ENCODE measurements around the gene STRADA.

STRADA gene

GRCh38 chr17:63700528-63701455, 40.8 kb downstream of the STRADA start:
- DNase-seq = peak; percentile 66

DNA sequence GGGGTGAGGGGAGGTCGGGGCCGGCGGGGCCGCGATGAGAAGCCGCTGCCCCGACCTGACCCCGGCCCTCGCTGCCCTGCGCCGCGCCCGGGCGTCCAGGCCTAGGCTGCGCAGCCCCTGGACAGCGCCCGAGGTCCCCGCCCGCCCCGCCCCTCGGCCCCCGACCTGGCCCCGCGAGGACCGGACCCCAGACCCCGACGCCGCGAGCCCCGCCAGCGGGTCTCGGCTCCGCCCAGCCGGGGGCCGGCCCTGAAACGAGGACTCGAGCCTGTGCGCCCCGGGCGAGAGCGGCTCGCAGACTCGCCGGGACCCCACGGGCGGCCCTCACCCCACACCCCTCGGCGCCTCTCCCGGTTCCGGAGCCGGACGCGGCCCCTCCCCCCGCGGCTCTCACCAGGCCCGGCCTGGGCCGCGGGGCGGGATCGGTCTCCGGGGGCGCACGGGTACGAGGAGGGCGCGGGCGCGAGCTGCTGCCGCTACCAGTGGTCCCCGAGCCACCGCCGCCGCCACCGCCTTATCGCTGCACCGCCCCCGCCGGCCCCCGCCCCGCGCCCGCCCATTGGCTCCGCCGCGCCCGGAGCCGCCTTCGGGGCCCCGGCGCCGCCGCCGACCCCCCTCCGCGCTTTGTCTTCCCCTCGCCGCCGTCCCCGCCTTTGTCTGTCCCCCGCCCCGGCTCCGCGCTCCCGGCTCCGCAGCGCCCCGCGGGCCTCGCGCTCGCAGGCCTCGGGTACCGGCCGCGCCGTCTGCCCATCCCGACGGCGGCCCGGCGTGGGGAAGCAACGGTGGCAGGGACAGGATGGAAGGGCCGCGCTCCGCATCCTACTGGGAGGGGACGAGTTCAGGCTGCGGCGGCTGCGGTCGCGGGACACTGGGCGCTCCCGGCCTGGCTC, 41.7 kb downstream of the STRADA start, which contains the start of gene LIMD2:
TSS of gene LIMD2 (minus strand) at position 488 of the 890 bp plus-strand sequence. CDS start 827 bp downstream, outside the sequence.
- peak; percentile 83 for DNase-seq

DNA sequence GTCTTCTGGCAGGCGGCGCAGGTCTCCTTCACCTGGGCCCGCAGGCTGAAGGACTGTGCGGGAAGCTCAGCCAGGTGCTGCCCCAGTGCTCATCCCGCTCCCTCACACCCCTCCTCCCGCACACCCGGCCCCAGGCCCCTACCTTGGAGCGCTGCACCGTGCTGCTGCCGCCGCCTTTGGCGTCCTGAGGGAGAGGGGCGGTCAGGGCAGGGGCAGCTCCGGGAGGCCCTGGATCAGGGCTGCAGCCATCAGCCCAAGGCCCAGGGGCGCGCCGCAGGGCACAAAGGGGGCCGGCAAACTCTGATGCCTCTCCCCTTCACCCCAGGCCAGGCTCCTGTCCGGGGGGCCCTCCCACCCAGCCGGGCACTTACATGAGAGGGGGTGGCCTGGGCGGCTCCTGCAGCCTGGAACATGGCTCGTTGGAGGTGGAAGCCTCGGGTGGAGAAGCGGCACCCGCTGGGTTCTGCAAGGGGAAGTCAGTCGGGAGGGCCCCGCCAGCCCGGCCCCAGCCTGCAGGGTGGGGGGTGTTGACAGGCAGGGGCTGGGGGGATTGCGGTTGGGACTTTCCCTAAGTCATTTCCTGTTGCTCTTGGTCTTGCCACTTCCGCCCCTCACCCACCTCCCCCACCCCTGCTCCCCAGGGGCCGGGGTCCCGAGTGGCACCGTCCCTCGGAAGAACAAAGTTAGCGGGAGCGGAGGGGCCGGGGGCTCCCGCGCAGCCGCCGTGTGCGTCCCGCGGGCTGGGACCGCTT, 42.5 kb downstream of the STRADA start:
- DNase-seq = peak; percentile 92

GRCh38 chr17:63698381-63698885, 43.2 kb downstream of the STRADA start:
- DNase-seq = peak; percentile 36

GRCh38 chr17:63697341-63698286, 44.0 kb downstream of the STRADA start:
- DNase-seq = peak; percentile 89

DNA sequence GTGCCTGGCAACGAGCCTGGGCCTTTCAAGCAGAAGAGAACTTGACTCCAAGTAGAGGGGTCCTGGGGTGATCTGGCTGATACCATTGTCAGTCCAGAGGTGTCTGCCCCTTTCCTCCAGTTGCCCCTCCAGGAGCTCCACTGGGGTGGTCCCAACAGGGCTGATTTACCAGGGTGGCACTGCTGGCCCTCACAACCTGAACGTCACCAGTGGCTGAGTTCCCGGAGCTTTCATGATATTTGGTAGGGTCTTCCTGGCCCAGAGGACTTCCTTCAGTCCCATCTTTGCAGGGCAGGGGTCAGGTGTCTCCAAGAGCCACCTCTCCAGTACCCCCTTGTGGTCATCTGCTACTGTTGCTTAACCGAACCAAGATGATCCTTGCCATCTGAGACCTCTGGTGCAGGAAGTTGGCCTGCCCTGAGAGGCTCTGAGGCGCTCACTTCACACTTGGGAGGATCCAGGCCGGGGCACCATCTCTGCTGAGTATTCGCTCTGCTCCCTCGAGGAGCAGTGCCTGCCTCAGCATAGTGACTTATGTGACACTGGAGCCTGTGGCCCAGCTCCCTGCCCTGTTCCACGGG, 45.1 kb downstream of the STRADA start:
- DNase-seq = peak; percentile 61

DNA sequence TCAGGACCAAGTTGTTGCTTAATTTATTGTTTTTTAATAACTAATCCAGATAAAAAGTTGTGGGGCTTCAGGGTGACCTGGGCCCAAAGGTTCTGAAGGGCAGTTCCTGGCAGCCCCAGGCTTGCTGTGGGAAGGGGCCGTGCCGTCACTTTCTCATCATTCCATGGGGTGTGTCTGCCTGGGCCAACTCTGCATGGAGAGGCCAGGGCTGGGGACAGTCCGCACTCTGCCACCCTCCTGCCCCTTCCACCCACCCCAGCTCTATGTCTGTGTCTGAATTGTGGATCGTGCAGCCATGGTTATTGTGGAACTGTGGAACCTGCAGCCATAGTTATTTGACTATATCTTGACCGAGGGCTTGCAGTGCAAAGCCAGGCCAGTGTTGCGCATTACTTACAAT, 45.7 kb downstream of the STRADA start:
- DNase-seq = no peak

DNA sequence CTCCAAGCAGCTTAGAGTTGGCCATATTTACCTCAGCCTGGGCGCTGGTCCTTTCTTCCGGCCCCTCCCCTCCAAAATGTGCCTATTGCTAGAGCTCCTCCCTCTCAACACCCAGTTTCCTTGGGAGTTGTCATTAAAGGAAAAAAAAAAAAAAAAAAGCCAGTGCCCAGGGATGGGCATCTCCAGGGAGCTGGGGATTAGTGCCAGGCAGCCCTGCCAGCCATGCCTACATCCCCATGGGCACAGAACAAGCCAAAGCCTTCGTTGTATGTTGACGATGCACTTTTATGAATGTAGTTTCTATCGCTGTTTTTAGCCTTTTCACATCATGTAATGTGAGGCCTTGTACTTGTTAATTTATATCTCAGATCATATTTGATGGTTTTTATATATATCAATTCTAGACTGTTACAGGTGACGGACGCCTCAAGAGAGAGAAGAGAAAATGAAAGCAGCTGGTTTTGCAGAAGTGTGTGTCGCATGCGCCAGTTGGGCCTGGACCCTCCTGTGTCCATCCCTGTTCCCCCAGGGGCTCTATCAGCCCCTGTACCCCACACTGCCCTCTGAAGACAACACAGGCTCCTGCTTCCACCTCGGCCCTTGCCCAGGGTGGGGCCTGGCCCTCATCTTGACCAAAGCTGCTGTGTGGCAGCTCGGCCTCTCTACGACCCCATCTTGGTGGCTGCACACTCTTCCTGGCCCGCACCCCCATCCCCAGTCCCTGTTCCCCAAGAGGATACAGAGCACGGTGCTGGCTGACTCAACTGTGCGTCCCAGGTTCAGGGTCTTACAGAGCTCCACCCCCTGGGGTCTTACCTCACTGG, 46.4 kb downstream of the STRADA start:
- no peak for DNase-seq

DNA sequence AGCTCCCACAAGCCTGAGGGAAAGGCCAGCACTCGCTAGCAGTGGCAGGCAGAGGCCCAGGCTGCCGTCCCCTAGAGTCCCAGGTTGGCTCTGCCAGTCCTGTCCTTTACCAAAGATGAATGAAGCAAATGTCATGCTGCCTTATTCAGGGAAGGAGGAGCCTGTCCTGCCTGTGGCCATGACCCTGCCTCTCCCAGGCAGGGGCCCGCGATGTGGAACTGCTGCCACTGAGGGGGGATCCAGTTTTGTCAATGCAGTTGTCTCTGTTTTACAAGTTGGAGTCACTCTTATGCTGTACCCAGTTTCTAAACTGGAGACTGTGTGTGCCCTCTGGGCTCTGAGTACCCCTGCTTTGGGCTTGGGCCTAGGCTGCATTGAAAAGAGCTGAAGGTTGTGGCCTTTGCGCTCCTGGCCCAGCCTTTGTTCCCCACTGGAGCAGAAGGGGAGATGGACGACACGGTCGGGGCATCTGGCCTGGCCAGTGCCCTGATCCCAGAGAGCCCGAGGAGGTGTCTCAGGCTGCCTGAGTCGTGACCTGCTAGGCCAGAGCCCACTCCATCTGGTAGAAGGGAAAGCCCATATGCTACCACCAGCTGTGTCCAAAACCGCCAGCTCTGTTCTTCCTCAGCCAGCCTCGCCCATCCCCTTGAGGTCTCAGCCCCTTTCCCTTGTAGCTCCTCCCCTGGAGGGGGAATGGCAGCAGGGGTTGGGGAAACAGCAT, 47.2 kb downstream of the STRADA start:
- no peak for DNase-seq

- DNase-seq = no peak
Observed at GRCh38 chr17:63693411-63694113, 48.0 kb downstream of the STRADA start.

- DNase-seq = no peak
Observed at GRCh38 chr17:63692195-63692816, 49.3 kb downstream of the STRADA start.

- DNase-seq = no peak
Observed at GRCh38 chr17:63689479-63689878, 52.1 kb downstream of the STRADA start.

- peak; percentile 16 for DNase-seq
Observed at GRCh38 chr17:63688396-63689020, 53.1 kb downstream of the STRADA start.

DNA sequence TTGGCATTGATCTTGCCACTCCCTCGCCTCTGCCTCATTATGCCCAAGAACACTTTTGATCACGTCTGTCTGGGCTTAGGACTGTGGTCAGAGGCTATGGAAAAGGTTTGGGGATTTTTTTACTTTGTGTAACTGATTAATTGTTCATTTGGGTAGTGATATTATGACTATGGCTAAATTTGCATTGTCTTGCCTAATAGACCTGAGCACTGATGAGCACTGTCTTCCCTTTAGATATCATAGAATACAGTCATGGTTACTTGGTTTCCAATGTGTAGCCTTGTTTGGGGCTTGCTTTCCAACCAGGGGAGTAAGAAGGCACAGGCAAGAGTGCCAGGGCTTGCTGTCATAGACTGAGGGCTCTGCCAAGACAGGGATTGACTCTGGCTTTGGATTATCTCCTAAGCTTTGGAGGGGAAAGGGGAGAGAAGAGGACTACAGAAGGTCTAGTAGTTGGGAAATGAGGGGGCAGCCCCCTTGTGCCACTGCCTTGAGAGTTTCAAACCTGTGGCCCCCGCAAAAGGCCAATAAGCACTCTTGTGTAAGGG, 55.4 kb downstream of the STRADA start:
- peak; percentile 11 for DNase-seq

GRCh38 chr17:63685578-63685977, 56.0 kb downstream of the STRADA start:
- no peak for DNase-seq

- DNase-seq = no peak
Observed at GRCh38 chr17:63685041-63685440, 56.6 kb downstream of the STRADA start.

- DNase-seq = no peak
Observed at GRCh38 chr17:63682981-63683380, 58.6 kb downstream of the STRADA start.
